Activated T-helper 2 cell treated with anti-CD3 and anti-CD28 coated beads, Interferon-gamma antibody, Interleukin-2, Interleukin-4, amounts not matched to agents 10 μg/mL and 5 μg/mL and 100 μg/mL, durations not matched to agents 14 hours and 24 hours and 36 hours (primary cell): ENCODE data around the gene STC2. TPM values are rescaled to one million over a fixed set of nuclear protein-coding genes. Genes with fewer than 3 reads are reported as not detected.

ENCODE experiments used
- DNase-seq: peaks from one replicate; pipeline ENCODE4 v3.0.0; 2021; ENCODE audit warnings: low spot score
- H3K27ac Mint-ChIP-seq: one replicate; pipeline ENCODE4 v1.8.0; 2021; ENCODE audit warnings: mixed read lengths
- H3K27me3 Mint-ChIP-seq: one replicate; pipeline ENCODE4 v1.8.0; 2021; ENCODE audit warnings: low read depth, mixed read lengths
- H3K36me3 Mint-ChIP-seq: one replicate; pipeline ENCODE4 v1.8.0; 2021; ENCODE audit warnings: low read depth, mixed read lengths
- H3K4me1 Mint-ChIP-seq: one replicate; pipeline ENCODE4 v1.8.0; 2021; ENCODE audit warnings: low read depth, mixed read lengths
- H3K4me3 Mint-ChIP-seq: one replicate; pipeline ENCODE4 v1.8.0; 2021; ENCODE audit warnings: low read depth, mild to moderate bottlenecking, moderate library complexity, mixed read lengths
- H3K9me3 Mint-ChIP-seq: one replicate; pipeline ENCODE4 v1.8.0; 2021; ENCODE audit warnings: mixed read lengths
- intact Hi-C: fragments of 100-400 bp; cut with micrococcal nuclease; formaldehyde crosslinking; loops from one replicate; pipeline ENCODE4 v1.15.1; 2023
- total RNA-seq: library from RNA; stranded (reverse); gene quantifications from 2 replicates; pipeline ENCODE4 v1.2.3, GENCODE V29; 2022

STC2 gene
- total RNA-seq, 1 donor from 2014 or later, result 21.4 TPM

DNA sequence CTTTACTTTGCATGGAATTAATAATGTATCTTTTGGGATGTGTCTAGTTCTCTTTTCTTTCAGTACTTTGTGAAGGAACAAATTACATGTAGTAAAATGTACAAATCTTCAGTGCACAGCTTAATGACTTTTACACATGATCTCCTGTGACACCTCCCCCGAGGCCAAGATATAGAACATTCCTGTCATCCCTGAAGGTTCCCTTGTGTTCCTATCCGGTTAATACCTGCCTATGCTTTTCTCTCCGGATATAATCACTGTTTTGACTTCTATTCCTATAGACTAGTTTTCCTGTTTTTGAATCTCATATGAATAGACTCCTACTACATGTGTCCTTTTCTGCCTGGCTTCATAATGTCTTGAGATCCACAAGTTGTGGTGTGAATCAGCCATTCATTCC, 21.5 kb downstream of the STC2 start:
- no peak for DNase-seq
- Mint-ChIP-seq H3K27me3 (peaks cover 35% of the 10 kb centered on the region), H3K9me3 (peaks cover 5% of the 10 kb centered on the region), H3K4me1 (peaks cover 2% of the 10 kb centered on the region), H3K27ac (no peak overlapping the region), H3K4me3 (no peak overlapping the region), H3K36me3 (no peaks in the 10 kb centered on the region)
- intact Hi-C loops, result no loop called here

DNA sequence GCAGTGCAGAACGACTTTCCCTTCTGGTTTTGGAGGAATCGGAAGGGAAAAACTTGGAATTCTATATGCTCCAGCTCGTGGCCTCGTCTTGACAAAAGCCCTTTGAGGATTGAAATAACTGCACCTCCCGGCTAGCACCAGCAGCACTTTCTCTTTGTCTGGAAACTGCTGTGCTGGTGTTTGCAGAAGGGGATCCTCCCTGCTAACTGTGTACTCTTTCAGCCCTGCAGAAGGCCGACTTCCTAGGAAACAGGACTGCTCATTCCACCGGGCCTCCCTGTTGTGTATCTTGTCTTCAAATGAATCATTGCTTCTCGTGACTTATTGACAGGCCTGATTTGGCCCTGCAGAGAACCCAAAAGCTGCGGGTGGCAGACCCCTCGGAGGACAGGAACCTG, 23.6 kb downstream of the STC2 start:
- Mint-ChIP-seq H3K4me1 (peaks cover 2% of the 10 kb centered on the region), H3K36me3 (no peaks in the 10 kb centered on the region), H3K4me3 (no peak overlapping the region), H3K27me3 (peaks cover 28% of the 10 kb centered on the region), H3K9me3 (peaks cover 5% of the 10 kb centered on the region), H3K27ac (no peak overlapping the region)
- no peak for DNase-seq
- intact Hi-C loops, result no loop called here

DNA sequence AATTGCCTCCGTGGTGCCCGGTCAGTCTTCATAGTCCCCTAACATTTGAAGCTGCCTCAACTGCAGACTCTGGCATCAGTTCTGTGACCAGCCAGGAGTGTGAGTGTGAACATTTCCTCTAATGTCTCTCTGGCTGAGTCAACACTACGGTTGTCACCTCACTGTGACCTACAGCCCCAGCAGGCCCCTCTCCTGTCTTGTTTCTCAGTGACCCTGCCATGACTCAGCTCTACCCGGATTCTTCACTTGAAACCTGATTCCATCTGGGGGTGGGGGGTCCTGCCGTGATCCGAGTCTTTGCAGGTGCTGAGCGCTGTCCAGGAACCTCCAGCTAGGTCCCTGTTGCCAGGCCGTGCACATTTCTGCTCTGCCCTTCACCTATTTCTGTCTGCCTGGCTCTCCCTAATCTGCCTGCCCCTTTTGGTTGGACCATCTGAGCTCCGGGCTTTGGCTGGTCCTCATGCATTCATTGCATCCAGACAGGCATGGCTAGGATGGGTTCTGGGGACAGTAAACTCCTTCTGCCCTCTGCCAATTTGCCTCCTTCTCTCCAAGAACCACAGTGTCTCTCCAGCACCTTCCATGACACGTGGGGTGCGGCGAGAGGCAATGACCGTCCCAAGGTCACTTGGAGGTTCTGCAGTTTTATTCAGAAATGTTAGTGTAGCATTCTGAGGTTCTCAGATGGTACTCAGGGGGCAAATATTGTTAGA, 24.2 kb downstream of the STC2 start:
- no peak overlapping the region for H3K27ac Mint-ChIP-seq
- H3K27me3 Mint-ChIP-seq, result peaks cover 28% of the 10 kb centered on the region
- H3K9me3 Mint-ChIP-seq, result peaks cover 5% of the 10 kb centered on the region
- H3K4me1 Mint-ChIP-seq, result peaks cover 2% of the 10 kb centered on the region
- no peak overlapping the region for H3K4me3 Mint-ChIP-seq
- intact Hi-C loops, result no loop called here
- DNase-seq, result no peak
- no peaks in the 10 kb centered on the region for H3K36me3 Mint-ChIP-seq

- intact Hi-C loops, result no loop called here
- H3K27me3 Mint-ChIP-seq, result peaks cover 25% of the 10 kb centered on the region
- no peak for DNase-seq
- no peaks in the 10 kb centered on the region for H3K36me3 Mint-ChIP-seq
- no peak overlapping the region for H3K4me3 Mint-ChIP-seq
- H3K4me1 Mint-ChIP-seq, result peaks cover 2% of the 10 kb centered on the region
- H3K9me3 Mint-ChIP-seq, result no peaks in the 10 kb centered on the region
- H3K27ac Mint-ChIP-seq, result no peak overlapping the region
Observed at GRCh38 chr5:173302546-173303155, 25.6 kb downstream of the STC2 start.

DNA sequence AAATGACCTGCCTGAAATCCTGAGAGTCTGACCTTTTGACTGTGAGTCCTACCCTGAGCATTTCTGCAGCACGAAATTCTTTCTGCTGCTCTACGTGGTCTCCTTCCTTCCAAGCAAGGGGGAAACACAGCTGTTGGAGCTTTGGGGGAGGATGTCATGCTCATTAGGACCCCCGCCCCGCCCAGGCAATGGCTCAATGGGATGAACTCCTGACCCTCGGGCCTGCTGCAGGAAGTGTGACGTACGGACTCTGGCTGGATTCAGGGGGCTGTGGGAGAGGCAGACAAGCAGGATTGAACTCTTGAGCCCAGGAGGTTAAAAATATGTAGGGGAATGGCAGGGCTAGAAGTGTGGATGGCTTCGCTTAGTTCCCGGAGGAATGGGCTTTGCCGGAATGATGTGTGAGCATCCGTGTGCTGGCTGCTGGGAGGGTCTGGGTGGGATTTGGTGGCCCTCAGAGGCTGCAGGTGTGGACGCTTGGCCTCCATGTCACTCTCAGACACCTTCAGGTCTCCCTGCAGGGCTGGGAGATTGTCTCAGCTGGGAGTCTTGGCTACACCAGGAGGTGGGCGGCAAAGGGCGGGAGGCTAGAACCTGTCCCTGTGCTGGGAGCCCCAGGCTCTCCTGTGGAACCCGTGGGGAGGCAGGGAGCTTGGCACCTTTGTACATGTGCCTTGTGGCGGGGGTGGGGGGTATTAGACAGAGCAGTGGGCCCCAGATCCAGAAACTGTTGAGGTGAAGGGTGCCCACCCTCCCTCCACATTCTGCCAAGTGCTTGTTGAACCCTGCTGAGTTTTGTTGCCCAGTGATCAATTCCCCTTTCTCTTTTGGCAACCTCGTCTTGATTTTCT, 26.3 kb downstream of the STC2 start:
- Mint-ChIP-seq H3K27me3 (peaks cover 25% of the 10 kb centered on the region), H3K27ac (no peak overlapping the region), H3K4me1 (peaks cover 2% of the 10 kb centered on the region), H3K9me3 (no peaks in the 10 kb centered on the region), H3K4me3 (no peak overlapping the region), H3K36me3 (no peaks in the 10 kb centered on the region)
- intact Hi-C loops, result no loop called here
- no peak for DNase-seq

DNA sequence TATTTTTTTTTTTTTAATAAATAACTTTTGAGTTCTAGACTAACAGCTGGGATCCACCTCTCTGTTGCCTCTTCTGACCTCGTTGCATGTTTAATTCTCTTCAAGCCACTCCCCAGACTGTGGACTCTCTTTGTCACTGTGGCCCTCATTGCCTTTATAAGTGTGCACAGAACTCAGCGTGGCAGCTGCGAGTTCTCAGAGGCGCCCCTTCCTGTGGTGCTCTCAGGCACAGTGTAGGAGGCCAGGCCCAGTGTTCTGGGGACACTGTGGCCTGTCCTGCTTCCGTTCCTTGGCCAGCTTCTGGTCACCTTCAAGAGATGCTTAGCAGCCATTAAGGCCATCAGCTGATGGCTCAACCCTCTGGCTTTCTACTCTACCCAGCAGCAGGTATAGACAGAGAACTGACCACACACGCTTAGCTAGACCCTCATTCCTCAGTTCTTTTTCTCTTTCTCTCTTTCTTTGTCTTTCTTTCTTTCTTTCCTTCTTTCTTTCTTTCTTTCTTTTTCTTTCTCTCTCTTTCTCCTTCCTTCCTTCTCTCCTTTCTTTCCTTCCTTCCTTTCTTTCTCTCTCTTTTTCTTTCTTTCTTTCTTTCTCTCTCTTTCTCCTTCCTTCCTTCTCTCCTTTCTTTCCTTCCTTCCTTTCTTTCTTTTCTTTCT, 27.7 kb downstream of the STC2 start:
- H3K36me3 Mint-ChIP-seq, result no peaks in the 10 kb centered on the region
- H3K4me3 Mint-ChIP-seq, result no peak overlapping the region
- no peak for DNase-seq

GRCh38 chr5:173299820-173300219, 28.4 kb downstream of the STC2 start:
- Mint-ChIP-seq H3K27ac (no peak overlapping the region), H3K4me1 (peaks cover 2% of the 10 kb centered on the region), H3K36me3 (no peaks in the 10 kb centered on the region), H3K9me3 (no peaks in the 10 kb centered on the region), H3K27me3 (peaks cover 28% of the 10 kb centered on the region), H3K4me3 (no peak overlapping the region)
- DNase-seq, result no peak
- intact Hi-C loops, result no loop called here

More for the DNA sequence above, 27.7 kb downstream of the STC2 start:
- intact Hi-C loops, result no loop called here
- Mint-ChIP-seq H3K27ac (no peak overlapping the region), H3K9me3 (no peaks in the 10 kb centered on the region), H3K27me3 (peaks cover 24% of the 10 kb centered on the region), H3K4me1 (peaks cover 2% of the 10 kb centered on the region)

DNA sequence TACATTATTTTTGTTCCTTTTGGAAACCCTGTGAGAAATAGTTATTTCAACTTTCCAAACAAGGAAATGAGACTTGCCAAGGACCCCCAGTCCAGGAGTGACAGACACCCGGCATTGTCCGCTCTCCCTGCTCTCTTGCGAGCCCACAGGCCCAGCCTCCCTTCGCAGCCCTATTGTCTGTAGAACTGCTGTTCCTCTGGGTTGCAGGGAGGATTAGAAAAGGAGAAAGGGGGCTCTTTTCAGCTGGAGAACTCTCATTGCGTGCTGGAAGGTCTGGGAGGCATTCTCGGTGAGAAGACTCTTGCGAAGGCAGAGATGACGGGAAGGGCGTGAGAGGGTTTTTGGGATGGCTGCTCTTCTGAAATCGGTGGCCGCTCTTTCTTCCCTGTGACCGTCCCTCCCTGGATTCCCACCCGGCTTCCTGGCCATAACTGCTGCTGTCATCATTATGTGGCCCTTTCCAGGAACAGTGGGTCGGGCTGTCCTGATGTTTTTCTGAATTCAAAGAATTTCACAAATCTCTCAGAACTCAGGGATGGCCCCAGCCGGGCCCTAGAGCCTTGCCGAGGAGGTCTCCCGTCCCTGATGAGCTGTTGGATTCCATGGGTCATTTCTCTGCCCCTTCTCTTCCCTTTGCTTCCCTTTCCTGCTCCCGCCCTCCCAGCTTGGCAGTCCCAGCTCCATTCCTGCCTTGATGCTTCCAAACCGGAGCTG, 29.8 kb downstream of the STC2 start:
- no peaks in the 10 kb centered on the region for H3K9me3 Mint-ChIP-seq
- peaks cover 12% of the 10 kb centered on the region for H3K4me1 Mint-ChIP-seq
- no peaks in the 10 kb centered on the region for H3K36me3 Mint-ChIP-seq
- H3K4me3 Mint-ChIP-seq, result no peak overlapping the region
- no peak for DNase-seq
- no peak overlapping the region for H3K27ac Mint-ChIP-seq
- intact Hi-C loops, result no loop called here
- peaks cover 35% of the 10 kb centered on the region for H3K27me3 Mint-ChIP-seq

DNA sequence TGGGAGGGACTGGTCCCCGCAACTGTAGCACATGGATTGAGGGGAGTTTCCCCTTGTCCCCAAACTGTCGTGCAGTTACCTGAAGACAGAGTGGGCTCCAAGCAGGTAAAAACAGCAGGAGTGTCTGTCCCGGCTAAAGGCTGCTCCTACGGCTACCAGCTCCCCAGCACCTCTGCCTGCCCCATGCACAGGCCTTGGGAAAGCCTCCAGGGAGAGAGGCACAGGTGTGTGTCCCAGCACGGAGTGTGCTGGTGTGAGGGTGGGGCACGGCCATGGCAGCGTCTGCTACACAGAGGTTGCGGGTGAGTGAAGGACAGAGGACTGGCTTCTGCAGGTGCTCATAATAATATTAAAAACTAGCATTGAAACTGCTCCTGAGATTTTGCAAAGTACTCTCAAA, 30.4 kb downstream of the STC2 start:
- no peak for DNase-seq
- H3K4me3 Mint-ChIP-seq, result no peak overlapping the region
- H3K36me3 Mint-ChIP-seq, result no peaks in the 10 kb centered on the region
- H3K9me3 Mint-ChIP-seq, result no peaks in the 10 kb centered on the region
- intact Hi-C loops, result no loop called here
- H3K27ac Mint-ChIP-seq, result no peak overlapping the region
- peaks cover 31% of the 10 kb centered on the region for H3K27me3 Mint-ChIP-seq
- peaks cover 12% of the 10 kb centered on the region for H3K4me1 Mint-ChIP-seq

DNA sequence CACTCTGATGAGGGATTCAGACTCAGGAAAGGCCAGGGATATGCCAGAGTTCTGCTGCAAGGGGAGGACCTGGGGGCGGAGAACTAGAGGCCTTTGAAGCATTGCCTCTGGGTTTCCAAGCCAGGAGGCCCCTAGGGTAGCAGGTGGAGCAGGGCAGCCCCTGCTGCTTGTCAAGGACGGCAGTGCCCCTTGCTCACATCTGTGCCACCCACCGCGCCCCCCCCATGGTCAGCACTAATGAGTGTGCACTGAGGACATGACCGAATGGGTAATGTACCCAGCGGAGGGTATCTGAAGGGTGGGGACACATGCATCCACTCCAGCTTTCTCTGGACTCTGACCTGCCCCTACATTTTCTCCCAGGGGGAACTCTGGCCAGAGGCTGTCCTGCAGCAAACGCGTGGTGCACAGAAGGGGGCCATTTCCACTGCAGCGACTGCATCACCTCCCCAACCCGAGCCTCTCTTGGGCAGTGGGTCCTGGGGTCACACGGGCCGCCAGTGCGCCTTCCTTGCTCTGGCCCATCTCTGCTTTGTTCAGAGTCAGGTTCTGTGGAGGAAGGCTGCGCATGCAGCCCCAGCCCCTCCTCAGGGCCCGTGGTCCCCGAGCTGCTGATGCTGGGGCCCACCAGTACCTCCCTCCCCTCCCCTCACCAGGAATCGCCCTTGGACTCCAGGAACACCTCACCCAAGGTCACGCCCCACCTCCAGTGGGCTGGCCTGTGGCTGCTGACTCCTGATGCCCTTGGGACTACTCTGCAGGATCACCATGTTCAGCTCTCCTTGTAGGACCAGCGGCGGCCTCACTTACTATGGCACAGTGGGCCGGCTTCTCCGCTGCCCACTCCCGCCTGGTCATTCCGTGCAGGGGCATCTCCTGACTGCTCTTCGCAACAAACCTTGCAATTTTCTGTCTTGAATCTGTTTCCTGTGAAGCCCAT, 31.2 kb downstream of the STC2 start:
- intact Hi-C loops, result no loop called here
- H3K4me3 Mint-ChIP-seq, result no peak overlapping the region
- H3K27ac Mint-ChIP-seq, result no peak overlapping the region

DNA sequence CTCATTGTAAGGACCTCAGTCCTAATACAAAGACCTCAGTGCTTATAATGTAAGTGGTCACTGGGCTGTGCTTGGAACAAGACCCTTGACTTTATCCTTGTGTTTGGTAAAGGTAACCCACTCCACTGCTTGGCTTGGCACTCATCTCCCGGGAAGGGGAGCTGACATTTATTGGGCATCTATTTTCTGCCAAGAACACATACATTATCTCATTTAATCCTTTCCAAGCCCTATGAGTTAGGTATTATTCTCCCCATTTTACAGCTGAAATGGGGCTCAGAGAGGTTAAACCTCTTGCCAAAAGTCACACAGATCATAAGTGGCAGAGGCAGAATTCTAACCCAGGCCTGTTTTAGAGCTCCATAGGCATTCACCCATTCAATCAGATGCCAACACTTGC, 32.4 kb downstream of the STC2 start:
- H3K36me3 Mint-ChIP-seq, result no peaks in the 10 kb centered on the region
- intact Hi-C loops, result loop anchor here (2.0 kb wide), 1 partner anchor 277 kb away; no protein-coding TSS in a partner anchor
- no peak overlapping the region for H3K4me3 Mint-ChIP-seq
- no peak overlapping the region for H3K27ac Mint-ChIP-seq
- DNase-seq, result no peak
- H3K27me3 Mint-ChIP-seq, result peaks cover 37% of the 10 kb centered on the region
- no peaks in the 10 kb centered on the region for H3K9me3 Mint-ChIP-seq
- H3K4me1 Mint-ChIP-seq, result peaks cover 12% of the 10 kb centered on the region

More for the DNA sequence above, 31.2 kb downstream of the STC2 start:
- H3K4me1 Mint-ChIP-seq, result peaks cover 12% of the 10 kb centered on the region
- H3K9me3 Mint-ChIP-seq, result no peaks in the 10 kb centered on the region
- no peak for DNase-seq
- H3K27me3 Mint-ChIP-seq, result peaks cover 31% of the 10 kb centered on the region
- H3K36me3 Mint-ChIP-seq, result no peaks in the 10 kb centered on the region
